ENCODE measurements around the gene FAM76B.

The FAM76B gene

DNA sequence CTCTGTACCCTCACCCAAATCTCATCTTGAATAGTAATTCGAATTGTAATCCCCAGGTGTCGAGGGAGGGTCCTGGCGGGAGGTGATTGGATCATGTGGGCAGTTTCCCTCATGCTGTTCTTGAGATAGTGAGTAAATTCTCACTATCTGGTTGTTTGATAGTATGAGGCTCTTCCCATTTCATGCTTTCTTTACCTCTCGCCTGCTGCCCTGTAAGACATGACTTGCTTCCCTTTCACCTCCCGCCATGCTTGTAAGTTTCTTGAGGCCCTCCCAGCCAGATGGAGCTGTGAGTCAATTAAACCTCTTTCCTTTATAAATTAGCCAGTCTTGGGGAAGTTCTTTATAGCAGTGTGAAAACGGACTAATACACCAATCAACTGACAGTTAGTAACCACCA is 60.1 kb downstream of the FAM76B start:
- no peak for DNase-seq (ENCODE audit: low read depth)

DNA sequence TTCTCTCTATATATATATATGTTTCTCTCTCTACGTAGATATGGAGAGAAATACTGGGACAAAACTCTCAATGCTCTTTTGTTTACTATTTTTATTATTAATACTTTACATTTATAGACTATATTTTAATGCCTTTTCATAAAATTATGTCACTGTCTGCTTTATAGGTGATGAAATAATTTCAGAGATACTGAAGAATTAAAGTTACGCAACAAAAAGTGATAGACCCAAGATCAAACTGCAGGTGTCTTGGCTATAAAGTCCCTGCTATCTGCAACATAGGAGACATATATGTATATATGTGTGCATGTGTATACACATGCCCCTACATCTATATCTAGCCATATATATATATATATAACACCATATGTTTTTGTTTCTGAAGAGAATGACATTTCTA is 60.8 kb downstream of the FAM76B start:
- DNase-seq (ENCODE audit: low read depth): no peak

DNA sequence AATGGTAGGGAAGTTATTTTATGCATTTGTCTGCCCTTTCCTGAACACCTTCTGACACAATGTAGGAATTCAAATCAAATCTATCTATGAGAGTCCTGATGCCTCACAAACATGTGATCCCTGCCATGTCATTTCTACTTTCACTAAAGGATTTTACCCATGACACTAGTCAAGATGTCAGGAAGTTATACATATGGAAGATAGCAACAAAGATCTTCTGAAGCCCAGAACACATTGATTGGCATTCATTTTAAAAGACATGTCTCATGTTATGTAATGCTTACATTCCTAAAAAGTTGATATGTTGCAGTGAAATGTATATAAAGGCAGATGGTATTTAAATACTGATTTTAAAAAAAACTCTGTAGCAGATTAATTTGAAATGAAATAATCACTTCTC is 61.5 kb downstream of the FAM76B start:
- DNase-seq (ENCODE audit: low read depth): no peak

DNA sequence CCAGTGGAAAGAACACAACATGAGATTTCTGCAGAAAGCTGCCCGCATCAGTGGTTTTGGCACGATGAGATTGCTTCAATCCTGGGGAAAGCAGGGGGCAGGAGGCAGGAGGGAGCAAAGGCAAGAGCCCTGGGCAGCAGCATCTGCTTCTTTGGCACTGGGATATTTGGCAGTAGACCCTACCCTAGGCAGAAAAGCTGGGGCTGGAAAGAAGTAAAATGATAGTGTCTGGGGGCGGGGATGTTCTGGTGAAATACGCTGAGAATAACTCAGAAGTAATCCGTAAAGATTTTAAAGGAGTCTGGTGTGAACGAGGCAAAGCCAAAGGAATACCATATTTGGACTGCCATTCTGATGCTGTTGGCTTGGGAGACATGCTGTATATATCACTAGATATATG is 62.0 kb downstream of the FAM76B start:
- no peak for DNase-seq (ENCODE audit: low read depth)

DNA sequence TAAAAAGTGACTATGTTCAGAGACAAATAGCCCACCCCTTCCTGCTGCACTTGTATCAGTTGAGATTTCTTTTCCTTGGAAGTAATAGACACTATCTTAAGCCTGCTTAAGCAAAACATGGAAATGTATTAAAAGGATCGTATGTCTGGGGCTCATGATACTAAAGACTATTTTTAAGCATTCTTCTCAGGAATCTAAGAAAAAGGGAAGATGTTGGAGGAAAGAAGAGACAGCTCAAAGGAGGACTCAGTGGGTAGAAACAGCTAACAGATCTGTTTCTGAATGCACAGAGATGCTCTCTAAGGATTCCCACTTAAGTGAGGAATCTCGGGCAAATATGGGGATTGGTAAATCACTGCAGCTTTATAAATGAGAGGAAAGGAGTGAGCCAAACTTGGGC is 62.5 kb downstream of the FAM76B start:
- no peak for DNase-seq (ENCODE audit: low read depth)

DNA sequence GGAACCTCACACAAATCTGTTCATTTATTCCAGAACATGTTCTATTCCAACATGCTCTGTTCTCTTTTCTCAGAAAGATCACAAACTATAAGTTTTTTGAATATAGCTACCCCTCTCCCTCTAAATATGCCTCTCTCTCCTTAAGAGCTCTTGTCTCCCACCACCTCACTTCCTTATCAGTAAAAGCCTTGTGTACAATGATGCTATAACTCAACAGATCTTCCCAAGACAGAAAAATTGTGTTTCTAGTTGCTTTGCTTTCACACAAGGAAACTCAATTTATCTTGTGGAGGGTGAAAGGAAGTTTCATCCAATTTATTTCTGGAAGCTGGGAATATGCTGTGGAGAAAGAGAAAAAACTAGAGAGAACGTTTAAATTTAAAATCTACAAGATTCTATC is 64.4 kb downstream of the FAM76B start:
- no peak for DNase-seq (ENCODE audit: low read depth)

DNA sequence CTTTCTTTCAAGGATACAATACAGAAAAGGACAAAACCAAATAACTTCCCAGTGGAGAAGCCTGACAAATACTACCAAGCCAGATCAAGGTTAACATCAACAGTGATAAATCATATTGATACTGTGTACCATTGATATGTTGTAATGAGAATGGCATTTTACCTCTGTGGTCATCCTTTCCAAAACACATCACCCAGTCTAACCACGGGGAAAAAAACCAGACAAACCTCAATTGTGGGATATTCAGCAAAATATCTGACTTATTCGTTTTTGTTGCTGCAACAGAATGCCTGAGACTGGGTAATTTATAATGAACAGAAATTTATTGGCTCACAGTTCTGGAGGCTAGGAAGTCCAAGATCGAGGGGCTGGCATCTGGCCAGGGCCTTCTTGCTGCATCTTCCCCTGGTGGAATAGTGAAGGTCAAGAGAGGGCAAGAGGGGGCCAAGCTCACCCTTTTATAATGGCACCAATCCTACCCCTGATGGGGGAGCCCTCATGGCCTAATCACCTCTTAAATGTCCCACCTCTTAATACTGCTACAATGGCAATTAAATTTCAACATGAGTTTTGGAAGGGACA is 66.1 kb downstream of the FAM76B start:
- no peak for DNase-seq (ENCODE audit: low read depth)

DNA sequence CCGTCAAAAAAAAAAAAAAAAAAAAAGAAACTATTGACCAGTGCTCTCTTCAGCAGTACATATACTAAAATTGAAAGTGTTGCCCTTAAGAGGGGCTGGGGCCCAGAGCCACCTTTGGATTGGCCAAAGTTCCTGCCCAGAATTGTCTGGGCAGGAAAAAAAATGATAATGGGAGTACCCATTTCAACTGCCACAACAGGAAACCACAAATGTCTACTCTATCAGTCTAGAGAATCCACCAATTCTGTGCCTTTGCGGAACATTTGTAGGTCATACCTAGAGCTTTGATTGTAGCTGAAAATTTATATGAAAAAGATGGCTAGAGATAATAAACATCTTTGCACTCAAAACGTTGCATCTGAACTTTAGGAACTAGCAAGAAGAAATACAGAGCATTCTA is 69.4 kb downstream of the FAM76B start:
- DNase-seq (ENCODE audit: low read depth): no peak
